ENCODE results near the gene FAM184B.
A peak's percentile ranks its signal among the peaks of the same experiment; 100 is the strongest.

DNA sequence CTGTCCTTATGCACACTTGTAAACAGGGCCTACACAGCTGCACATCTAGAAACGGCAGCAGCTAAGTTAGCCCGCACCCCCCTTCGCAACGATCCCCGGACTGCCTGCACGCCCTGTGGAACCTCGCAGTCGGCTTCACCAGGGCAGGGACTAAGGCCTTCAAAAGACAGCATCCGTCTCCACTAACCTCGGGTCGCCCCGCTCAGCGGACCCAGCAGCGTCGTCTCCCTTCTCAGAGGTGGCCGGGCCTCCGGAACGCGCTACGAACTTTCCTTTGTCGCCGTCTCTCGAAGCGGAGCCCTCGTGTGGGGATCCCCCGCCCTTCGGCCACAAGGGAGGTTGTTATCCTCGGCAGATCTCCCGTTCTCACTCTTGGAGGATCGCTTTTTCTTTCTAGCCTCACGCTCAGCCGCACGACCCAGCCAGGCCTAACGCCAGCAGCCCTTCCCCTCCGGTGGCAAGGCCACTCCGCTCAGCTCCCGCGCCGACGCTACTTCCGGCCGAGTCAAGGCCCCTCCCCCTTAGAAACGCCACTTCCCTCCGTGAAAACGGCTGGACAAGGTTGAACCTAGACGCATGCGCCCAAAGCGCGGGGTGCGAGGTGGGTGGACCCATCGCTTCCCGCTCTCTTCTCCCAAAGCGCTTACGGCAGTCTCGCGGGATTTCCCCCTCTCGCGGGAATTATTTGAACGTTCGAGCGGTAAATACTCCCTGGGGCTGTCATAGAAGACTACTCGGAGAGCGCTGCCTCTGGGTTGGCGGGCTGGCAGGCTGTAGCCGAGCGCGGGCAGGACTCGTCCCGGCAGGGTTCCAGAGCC is 29.0 kb upstream of the FAM184B start, which contains the start of the genes DCAF16 and NCAPG:
- TF ChIP-seq, protein P1, sequence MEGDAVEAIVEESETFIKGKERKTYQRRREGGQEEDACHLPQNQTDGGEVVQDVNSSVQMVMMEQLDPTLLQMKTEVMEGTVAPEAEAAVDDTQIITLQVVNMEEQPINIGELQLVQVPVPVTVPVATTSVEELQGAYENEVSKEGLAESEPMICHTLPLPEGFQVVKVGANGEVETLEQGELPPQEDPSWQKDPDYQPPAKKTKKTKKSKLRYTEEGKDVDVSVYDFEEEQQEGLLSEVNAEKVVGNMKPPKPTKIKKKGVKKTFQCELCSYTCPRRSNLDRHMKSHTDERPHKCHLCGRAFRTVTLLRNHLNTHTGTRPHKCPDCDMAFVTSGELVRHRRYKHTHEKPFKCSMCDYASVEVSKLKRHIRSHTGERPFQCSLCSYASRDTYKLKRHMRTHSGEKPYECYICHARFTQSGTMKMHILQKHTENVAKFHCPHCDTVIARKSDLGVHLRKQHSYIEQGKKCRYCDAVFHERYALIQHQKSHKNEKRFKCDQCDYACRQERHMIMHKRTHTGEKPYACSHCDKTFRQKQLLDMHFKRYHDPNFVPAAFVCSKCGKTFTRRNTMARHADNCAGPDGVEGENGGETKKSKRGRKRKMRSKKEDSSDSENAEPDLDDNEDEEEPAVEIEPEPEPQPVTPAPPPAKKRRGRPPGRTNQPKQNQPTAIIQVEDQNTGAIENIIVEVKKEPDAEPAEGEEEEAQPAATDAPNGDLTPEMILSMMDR (IDR thresholded peaks at IDR 0.05), result no peak
- TF ChIP-seq EZH2 (IDR thresholded peaks at IDR 0.05) (no peak), EZH2phosphoT487 (IDR thresholded peaks at IDR 0.05) (peak; percentile 7)

Measured in neural progenitor cell (in vitro differentiated cells).